ENCODE measurements around the gene C1QL1. TPM values are rescaled to one million over a fixed set of nuclear protein-coding genes. Genes with fewer than 3 reads are reported as not detected.
A peak's percentile ranks its signal among the peaks of the same experiment; 100 is the strongest.

C1QL1 gene
- total RNA-seq, 2 experiments from 2014 or later: not detected

GRCh38 chr17:44960691-44961090, 7.4 kb downstream of the C1QL1 start:
- H3K4me3 Mint-ChIP-seq: no peak overlapping the region
- no peak for TF ChIP-seq CTCF (IDR thresholded peaks at IDR 0.05)
- no peaks in the 10 kb centered on the region for H3K36me3 Mint-ChIP-seq (ENCODE audit: low read depth)
- no peak overlapping the region for H3K27ac Mint-ChIP-seq
- no peaks in the 10 kb centered on the region for H3K9me3 Mint-ChIP-seq
- ATAC-seq (no peak), DNase-seq (no peak)
- peaks cover 32% of the 10 kb centered on the region for H3K27me3 Mint-ChIP-seq
- POLR2A ChIA-PET: interaction anchor here (1.2 to 1.6 kb wide), 2 partner anchors 12 to 14 kb away, joined by 4 to 5 read pairs; partner anchors contain the start of gene KIF18B
- intact Hi-C loops (cut with micrococcal nuclease): no loop called here
- CTCF ChIA-PET: interaction anchor here (0.8 to 1.4 kb wide), 3 partner anchors 10 to 175 kb away, joined by 3 to 5 read pairs (median 3); partner anchors contain the start of gene ACBD4
- H3K4me1 Mint-ChIP-seq (ENCODE audit: low read depth): peaks cover 6% of the 10 kb centered on the region

- peak; percentile 38 for DNase-seq
- no peak for TF ChIP-seq CTCF (IDR thresholded peaks at IDR 0.05)
- ATAC-seq: peak; percentile 68
- H3K4me3 Mint-ChIP-seq: no peak overlapping the region
- peaks cover 27% of the 10 kb centered on the region for H3K27me3 Mint-ChIP-seq
- no peaks in the 10 kb centered on the region for H3K36me3 Mint-ChIP-seq (ENCODE audit: low read depth)
- H3K9me3 Mint-ChIP-seq: no peaks in the 10 kb centered on the region
- ChIA-PET CTCF (interaction anchor here (1.0 to 1.4 kb wide), 2 partner anchors 9 to 62 kb away, joined by 3 to 5 read pairs; no protein-coding TSS in a partner anchor), POLR2A (interaction anchor here (0.5 to 1.6 kb wide), 5 partner anchors 10 to 528 kb away, joined by 3 to 5 read pairs (median 4); partner anchors contain the start of gene KIF18B)
- no peak overlapping the region for H3K27ac Mint-ChIP-seq
- H3K4me1 Mint-ChIP-seq (ENCODE audit: low read depth): peaks cover 6% of the 10 kb centered on the region
- intact Hi-C loops (cut with micrococcal nuclease): no loop called here
Measured at GRCh38 chr17:44959821-44960531, 8.1 kb downstream of the C1QL1 start.

GRCh38 chr17:44956998-44957981, 10.8 kb downstream of the C1QL1 start:
- intact Hi-C loops (cut with micrococcal nuclease): no loop called here
- H3K9me3 Mint-ChIP-seq: no peaks in the 10 kb centered on the region
- H3K27ac Mint-ChIP-seq: no peak overlapping the region
- no peaks in the 10 kb centered on the region for H3K36me3 Mint-ChIP-seq (ENCODE audit: low read depth)
- POLR2A ChIA-PET: interaction anchor here (1.3 kb wide), 1 partner anchor 9 kb away, joined by 4 read pairs; no protein-coding TSS in a partner anchor
- ATAC-seq: no peak
- no peak for DNase-seq
- H3K27me3 Mint-ChIP-seq: peaks cover 17% of the 10 kb centered on the region
- no peak overlapping the region for H3K4me3 Mint-ChIP-seq
- CTCF ChIA-PET: interaction anchor here (1.2 to 2.7 kb wide), 2 partner anchors 37 to 63 kb away, joined by 3 to 7 read pairs; no protein-coding TSS in a partner anchor
- peaks cover 6% of the 10 kb centered on the region for H3K4me1 Mint-ChIP-seq (ENCODE audit: low read depth)
- TF ChIP-seq CTCF (IDR thresholded peaks at IDR 0.05): no peak

GRCh38 chr17:44955674-44956425, 12.3 kb downstream of the C1QL1 start:
- CTCF ChIA-PET: interaction anchor here (0.6 to 2.7 kb wide), 5 partner anchors 9 to 1253 kb away, joined by 3 to 7 read pairs (median 3); partner anchors contain the start of gene ACBD4
- H3K4me1 Mint-ChIP-seq (ENCODE audit: low read depth): peaks cover 6% of the 10 kb centered on the region
- POLR2A ChIA-PET: interaction anchor here (1.3 to 1.5 kb wide), 2 partner anchors 11 to 18 kb away, joined by 3 to 4 read pairs; no protein-coding TSS in a partner anchor
- H3K36me3 Mint-ChIP-seq (ENCODE audit: low read depth): no peaks in the 10 kb centered on the region
- intact Hi-C loops (cut with micrococcal nuclease): no loop called here
- no peaks in the 10 kb centered on the region for H3K9me3 Mint-ChIP-seq
- no peak overlapping the region for H3K4me3 Mint-ChIP-seq
- no peak for TF ChIP-seq CTCF (IDR thresholded peaks at IDR 0.05)
- DNase-seq: no peak
- no peak overlapping the region for H3K27ac Mint-ChIP-seq
- ATAC-seq: no peak
- peaks cover 13% of the 10 kb centered on the region for H3K27me3 Mint-ChIP-seq
